H9 (cell line): ENCODE measurements around the gene SMYD1. TPM values are rescaled to one million over a fixed set of nuclear protein-coding genes. Genes with fewer than 3 reads are reported as not detected.

Experiments used
- DNase-seq: peaks from one replicate; pipeline ENCODE4 v3.0.0-alpha.2; 2017
- H2AFZ ChIP-seq: one replicate; pipeline ENCODE4 v1.6.1; 2013; ENCODE audit warnings: mild to moderate bottlenecking, low read length, control low read depth, moderate library complexity
- H2AK5ac ChIP-seq: 2 replicates; pipeline ENCODE4 v1.6.1; 2013; ENCODE audit warnings: low read length, control low read depth, mixed read lengths; ENCODE audit not compliant: insufficient read length
- H2BK120ac ChIP-seq: one replicate; pipeline ENCODE4 v1.6.1; 2013; ENCODE audit warnings: low read depth, mild to moderate bottlenecking, low read length, control low read depth, inconsistent platforms; ENCODE audit not compliant: poor library complexity, severe bottlenecking
- H2BK12ac ChIP-seq: 2 replicates; pipeline ENCODE4 v1.6.1; 2013; ENCODE audit warnings: low read length, control low read depth, mixed read lengths, low read depth; ENCODE audit not compliant: insufficient read length
- H2BK15ac ChIP-seq: 2 replicates; pipeline ENCODE4 v1.6.1; 2013; ENCODE audit warnings: low read depth, low read length, control low read depth
- H2BK20ac ChIP-seq: one replicate; pipeline ENCODE4 v1.6.1; 2013; ENCODE audit warnings: low read depth, mild to moderate bottlenecking, low read length, control low read depth, inconsistent platforms; ENCODE audit not compliant: poor library complexity, severe bottlenecking
- H2BK5ac ChIP-seq: 2 replicates; pipeline ENCODE4 v1.6.1; 2013; ENCODE audit warnings: low read length, control low read depth, mixed read lengths; ENCODE audit not compliant: insufficient read length
- H3K14ac ChIP-seq: 2 replicates; pipeline ENCODE4 v1.6.1; 2013; ENCODE audit warnings: low read length, control low read depth; ENCODE audit not compliant: insufficient read depth
- H3K18ac ChIP-seq: 2 replicates; pipeline ENCODE4 v1.6.1; 2013; ENCODE audit warnings: low read depth, mild to moderate bottlenecking, mixed read lengths, low read length, control low read depth; ENCODE audit not compliant: insufficient read length
- H3K23ac ChIP-seq: 2 replicates; pipeline ENCODE4 v1.6.1; 2013; ENCODE audit warnings: low read length, control low read depth, mixed read lengths, low read depth; ENCODE audit not compliant: insufficient read length
- H3K23me2 ChIP-seq: 2 replicates; pipeline ENCODE4 v1.6.1; 2013; ENCODE audit warnings: low read depth, mild to moderate bottlenecking, mixed read lengths, low read length, control low read depth; ENCODE audit not compliant: insufficient read length, poor library complexity, severe bottlenecking
- H3K27ac ChIP-seq: 2 replicates; pipeline ENCODE4 v1.5.1; 2013; ENCODE audit warnings: low read length, control low read depth, mixed read lengths, low read depth; ENCODE audit not compliant: insufficient read length
- H3K27me3 ChIP-seq: 2 replicates; pipeline ENCODE4 v1.6.1; 2013; ENCODE audit warnings: low read length, control low read depth, inconsistent platforms; ENCODE audit not compliant: insufficient read depth
- H3K4ac ChIP-seq: 2 replicates; pipeline ENCODE4 v1.6.1; 2013; ENCODE audit warnings: low read depth, mild to moderate bottlenecking, control low read depth, inconsistent platforms, low read length, moderate library complexity
- H3K4me1 ChIP-seq: 2 replicates; pipeline ENCODE4 v1.6.1; 2013; ENCODE audit warnings: low read length, control low read depth, inconsistent platforms; ENCODE audit not compliant: insufficient read depth
- H3K4me2 ChIP-seq: 2 replicates; pipeline ENCODE4 v1.6.1; 2013; ENCODE audit warnings: low read length, control low read depth, mixed read lengths; ENCODE audit not compliant: insufficient read length, insufficient read depth
- H3K56ac ChIP-seq: 2 replicates; pipeline ENCODE4 v1.6.1; 2013; ENCODE audit warnings: low read depth, mild to moderate bottlenecking, mixed read lengths, low read length, control low read depth; ENCODE audit not compliant: insufficient read length
- H3K79me1 ChIP-seq: 2 replicates; pipeline ENCODE4 v1.6.1; 2013; ENCODE audit warnings: low read depth, mild to moderate bottlenecking, moderate library complexity, low read length, control low read depth, inconsistent platforms; ENCODE audit not compliant: insufficient read depth, poor library complexity, severe bottlenecking
- H3K79me2 ChIP-seq: 2 replicates; pipeline ENCODE4 v1.6.1; 2013; ENCODE audit warnings: low read length, control low read depth, inconsistent platforms; ENCODE audit not compliant: insufficient read depth
- H3K9ac ChIP-seq: 2 replicates; pipeline ENCODE4 v1.6.1; 2013; ENCODE audit warnings: low read length, control low read depth, mixed read lengths; ENCODE audit not compliant: insufficient read length; ENCODE audit errors: extremely low read depth
- H3K9me3 ChIP-seq: one replicate; pipeline ENCODE4 v1.6.1; 2013; ENCODE audit warnings: low read depth, low read length, inconsistent platforms; ENCODE audit not compliant: control insufficient read depth
- H3T11ph ChIP-seq: one replicate; pipeline ENCODE4 v1.6.1; 2013; ENCODE audit warnings: mild to moderate bottlenecking, low read length, control low read depth, inconsistent platforms
- H4K20me1 ChIP-seq: one replicate; pipeline ENCODE4 v1.6.1; 2013; ENCODE audit not compliant: control insufficient read depth, insufficient read length, insufficient read depth
- H4K5ac ChIP-seq: 2 replicates; pipeline ENCODE4 v1.6.1; 2013; ENCODE audit warnings: low read depth, mild to moderate bottlenecking, mixed read lengths, low read length, control low read depth; ENCODE audit not compliant: insufficient read length
- H4K8ac ChIP-seq: replicated peaks from 2 replicates; pipeline ENCODE4 v1.6.1; 2013; ENCODE audit warnings: low read length, control low read depth, mixed read lengths, low read depth; ENCODE audit not compliant: insufficient read length
- H4K91ac ChIP-seq: 2 replicates; pipeline ENCODE4 v1.6.1; 2013; ENCODE audit warnings: low read depth, mild to moderate bottlenecking, moderate library complexity, mixed read lengths, low read length, control low read depth; ENCODE audit not compliant: insufficient read length
- H3K27ac Mint-ChIP-seq, 3 experiments: 2 replicates in 2 of 3; 3 replicates in 1 of 3; pipeline ENCODE4 v1.8.0; 2020 to 2021; ENCODE audit warnings: mixed read lengths in 3 of 3, mild to moderate bottlenecking in 1 of 3, moderate library complexity in 1 of 3
- H3K27me3 Mint-ChIP-seq: 2 replicates; pipeline ENCODE4 v1.8.0; 2021; ENCODE audit warnings: low read depth, mild to moderate bottlenecking, moderate library complexity, mixed read lengths
- H3K36me3 Mint-ChIP-seq, 3 experiments: 2 replicates in 2 of 3; 3 replicates in 1 of 3; pipeline ENCODE4 v1.8.0; 2020 to 2021; ENCODE audit warnings: low read depth in 3 of 3, mixed read lengths in 3 of 3; ENCODE audit not compliant: insufficient read depth in 1 of 3
- H3K4me1 Mint-ChIP-seq, 2 experiments: 2 replicates each; pipeline ENCODE4 v1.8.0; 2020; ENCODE audit warnings: mixed read lengths in 2 of 2
- H3K4me3 Mint-ChIP-seq, 2 experiments: 2 replicates in 1 of 2; 3 replicates in 1 of 2; pipeline ENCODE4 v1.8.0; 2020 to 2021; ENCODE audit warnings: mild to moderate bottlenecking in 2 of 2, mixed read lengths in 2 of 2, moderate library complexity in 1 of 2
- H3K9me3 Mint-ChIP-seq, 2 experiments: 2 replicates in 1 of 2; 3 replicates in 1 of 2; pipeline ENCODE4 v1.8.0; 2020; ENCODE audit warnings: mild to moderate bottlenecking in 2 of 2, mixed read lengths in 2 of 2, moderate library complexity in 1 of 2
- CTCF ChIP-seq: fragments of 200-600 bp; sonication (generic); conservative IDR thresholded peaks from 3 replicates; pipeline ENCODE4 v1.8.0; 2021; ENCODE audit warnings: antibody characterized with exemption, mild to moderate bottlenecking
- WGBS: extraction: QIAGEN DNeasy Blood & Tissue Kit; methylation state at CpG from one replicate; pipeline ENCODE4 v1.1.7; 2013; ENCODE audit warnings: missing lambda C conversion rate, low lambda C conversion rate, mixed read lengths; ENCODE audit not compliant: insufficient read length; ENCODE audit errors: extremely low coverage; 5-methylcytosine and 5-hydroxymethylcytosine counted together
- total RNA-seq: library from RNA; stranded (reverse); gene quantifications from 2 replicates; pipeline ENCODE4 v1.2.1, GENCODE V29; 2021

Gene SMYD1
- total RNA-seq, 1 experiment from 2014 or later = not detected

GRCh38 chr2:88051792-88052191, 15.8 kb upstream of the SMYD1 start:
- Histone ChIP-seq H3K14ac (no peak overlapping the region), H2AFZ (no peak overlapping the region), H3K27ac (no peak overlapping the region), H2BK15ac (no peak overlapping the region), H2BK5ac (no peak overlapping the region), H3K23me2 (no peaks in the 10 kb centered on the region), H3K4me2 (no peak overlapping the region), H4K8ac (no peak overlapping the region), H3K56ac (no peak overlapping the region), H2BK12ac (no peak overlapping the region), H4K5ac (no peak overlapping the region), H3K4me1 (no peaks in the 10 kb centered on the region; the same call in 1 of the 2 replicates), H3K18ac (no peak overlapping the region), H3K23ac (no peak overlapping the region), H3K9me3 (no peaks in the 10 kb centered on the region), H3K79me1 (peaks cover 4% of the 10 kb centered on the region), H2BK120ac (no peak overlapping the region), H4K20me1 (no peaks in the 10 kb centered on the region), H3K27me3 (no peaks in the 10 kb centered on the region), H3T11ph (no peak overlapping the region), H4K91ac (no peak overlapping the region), H2BK20ac (no peak overlapping the region), H3K79me2 (no peaks in the 10 kb centered on the region; the same call in 1 of the 2 replicates), H3K9ac (no peak overlapping the region), H3K4ac (no peak overlapping the region), H2AK5ac (no peak overlapping the region)
- Mint-ChIP-seq H3K4me1 (peaks cover 23 to 24% of the 10 kb centered on the region in 2 experiments), H3K9me3 (no peaks in the 10 kb centered on the region; a peak in 2 of 5 replicates), H3K27ac (no peak overlapping the region), H3K36me3 (peaks cover 4 to 13% (median 6%) of the 10 kb centered on the region in 3 experiments; a peak in 5 of 7 replicates), H3K4me3 (no peak overlapping the region), H3K27me3 (no peaks in the 10 kb centered on the region; the same call in 1 of the 2 replicates)
- no CpG with 5 or more reads among the region's 2 CpGs for whole genome bisulfite sequencing
- no peak for DNase-seq
- TF ChIP-seq CTCF = no peak
